ENCODE results near the gene CEP162. TPM values are rescaled to one million over a fixed set of nuclear protein-coding genes. Genes with fewer than 3 reads are reported as not detected.
"Not testable (repeated sequence)": the region's sequence is repeated elsewhere in the genome, so short reads cannot be mapped to it uniquely, and the experiment has no call there.

The CEP162 gene
- 3.1 TPM for polyA plus RNA-seq (2013, experiment 1 of 2; ENCODE audit: insufficient read length)
- 4.4 TPM for polyA plus RNA-seq (2013, experiment 2 of 2; ENCODE audit: insufficient read length)

GRCh38 chr6:84227434-84228197 is at the start of gene CEP162:
Gene CEP162 (minus strand): TSS chr6:84227643. CDS start chr6:84226393, 1,250 bp downstream.
- peak; percentile 86 for DNase-seq

- no peak for DNase-seq
These were observed 47.4 kb upstream of the CEP162 start for GRCh38 chr6:84274856-84275255.

GRCh38 chr6:84273048-84273809 is 45.8 kb upstream of the CEP162 start:
- DNase-seq: no peak

GRCh38 chr6:84272298-84272697 is 44.9 kb upstream of the CEP162 start:
- DNase-seq: no peak

GRCh38 chr6:84271061-84271716 is 43.7 kb upstream of the CEP162 start:
- DNase-seq: no peak

GRCh38 chr6:84269947-84270733 is 42.7 kb upstream of the CEP162 start:
- DNase-seq: no peak

GRCh38 chr6:84268781-84269180 is 41.3 kb upstream of the CEP162 start:
- no peak for DNase-seq

GRCh38 chr6:84263557-84263956 is 36.1 kb upstream of the CEP162 start:
- peak; percentile 57 for DNase-seq

- DNase-seq: no peak
These were observed 33.5 kb upstream of the CEP162 start for GRCh38 chr6:84260926-84261325.

GRCh38 chr6:84260196-84260595 is 32.8 kb upstream of the CEP162 start:
- DNase-seq: no peak

- DNase-seq: no peak
These were observed 31.4 kb upstream of the CEP162 start for GRCh38 chr6:84258866-84259265.

- no peak for DNase-seq
These were observed 30.8 kb upstream of the CEP162 start for GRCh38 chr6:84258268-84258667.

GRCh38 chr6:84255641-84256040 is 28.2 kb upstream of the CEP162 start:
- DNase-seq: no peak

GRCh38 chr6:84253380-84253779 is 25.9 kb upstream of the CEP162 start:
- DNase-seq: no peak

- no peak for DNase-seq
These were observed 24.6 kb upstream of the CEP162 start for GRCh38 chr6:84251891-84252539.

- DNase-seq: peak; percentile 6
These were observed 22.3 kb upstream of the CEP162 start for GRCh38 chr6:84249724-84250123.

GRCh38 chr6:84244416-84245081 is 17.1 kb upstream of the CEP162 start:
- not testable (repeated sequence) for DNase-seq

- DNase-seq: peak; percentile 21
These were observed 15.8 kb upstream of the CEP162 start for GRCh38 chr6:84243240-84243639.

GRCh38 chr6:84242265-84242664 is 14.8 kb upstream of the CEP162 start:
- DNase-seq: no peak

GRCh38 chr6:84228198-84228543 is 728 bp upstream of the CEP162 start:
- DNase-seq: no peak

- DNase-seq: no peak
These were observed 404 bp downstream of the CEP162 start for GRCh38 chr6:84227044-84227433.

All from fibroblast of skin of scalp (primary cell).